ENCODE data around the gene PLCL2. TPM values are rescaled to one million over a fixed set of nuclear protein-coding genes. Genes with fewer than 3 reads are reported as not detected.

The PLCL2 gene
- total RNA-seq: 10 to 100 TPM in 1 of 2 donors, 1 to 10 TPM in 1; 7.9 to 16.7 TPM
- polyA plus RNA-seq: 1 to 10 TPM; 1.0 to 6.3 TPM
- long read RNA-seq, donor 1: 0 reads
- long read RNA-seq, donor 2: 0 reads
- long read RNA-seq, donor 3, full-length matches to known transcripts: 1 of 1 reads
- long read RNA-seq, donor 3, partial matches to known transcripts: 0 of 1 reads
- long read RNA-seq, donor 3, other reads (novel, unspliced or antisense): 0 of 1 reads
- long read RNA-seq, donor 4: 0 reads
- long read RNA-seq, donor 5, full-length matches to known transcripts: 2 of 2 reads
- long read RNA-seq, donor 5, partial matches to known transcripts: 0 of 2 reads
- long read RNA-seq, donor 5, other reads (novel, unspliced or antisense): 0 of 2 reads

GRCh38 chr3:16884748-16885592 is at the start of gene PLCL2:
PLCL2 (plus strand) TSS chr3:16884955; CDS start chr3:16885040, 85 bp downstream.
- H3K27ac ChIP-seq (ENCODE audit: low read depth in 1 of 2, low read length in 1 of 2): peak within 1 kb of the TSS; percentile 80 to 99
- no peaks in the 10 kb centered on the region for H3K36me3 ChIP-seq (ENCODE audit: control insufficient read depth in 4 of 4, insufficient read depth in 4 of 4, low read length in 4 of 4)
- no peak for TF ChIP-seq CTCF (IDR thresholded peaks at IDR 0.05; ENCODE audit: control extremely low read depth, extremely low read depth)
- H3K4me3 ChIP-seq: peak within 1 kb of the TSS; percentile 74
- peaks cover 0 to 19% (median 6%) of the 10 kb centered on the region in 5 donors for H3K4me1 ChIP-seq (ENCODE audit: control insufficient read depth in 5 of 5, insufficient read depth in 5 of 5, low read length in 5 of 5)
- DNase-seq: peak; percentile 63 to 70 (median 67)
- H3K9ac ChIP-seq (ENCODE audit: insufficient read depth in 1 of 2, low read length in 2 of 2): peak within 1 kb of the TSS; percentile 65 to 94
- no peaks in the 10 kb centered on the region for H3K9me3 ChIP-seq (ENCODE audit: control insufficient read depth in 4 of 4, insufficient read depth in 3 of 4, low read length in 3 of 4)
- H3K27me3 ChIP-seq (ENCODE audit: control insufficient read depth in 3 of 3, insufficient read depth in 3 of 3, low read length in 2 of 3): no peaks in the 10 kb centered on the region
- 0 to 1% methylated on average over 63 to 87 of the region's 87 CpGs for WGBS, 2 donors
- peak; percentile 74 for ATAC-seq (ENCODE audit: insufficient read depth, low FRiP score)

GRCh38 chr3:16836505-16837237 is 48.1 kb upstream of the PLCL2 start:
- no peak for ATAC-seq (ENCODE audit: insufficient read depth, low FRiP score)
- no peak for TF ChIP-seq CTCF (IDR thresholded peaks at IDR 0.05; ENCODE audit: control extremely low read depth, extremely low read depth)
- Histone ChIP-seq H3K27me3 (ENCODE audit: control insufficient read depth in 3 of 3, insufficient read depth in 3 of 3, low read length in 2 of 3) (no peaks in the 10 kb centered on the region), H3K27ac (ENCODE audit: low read depth in 1 of 2, low read length in 1 of 2) (no peak overlapping the region), H3K9me3 (ENCODE audit: control insufficient read depth in 4 of 4, insufficient read depth in 3 of 4, low read length in 3 of 4) (no peaks in the 10 kb centered on the region), H3K36me3 (ENCODE audit: control insufficient read depth in 4 of 4, insufficient read depth in 4 of 4, low read length in 4 of 4) (no peaks in the 10 kb centered on the region), H3K9ac (ENCODE audit: insufficient read depth in 1 of 2, low read length in 2 of 2) (no peak overlapping the region), H3K4me3 (no peak overlapping the region), H3K4me1 (ENCODE audit: control insufficient read depth in 5 of 5, insufficient read depth in 5 of 5, low read length in 5 of 5) (peaks cover 0 to 2% (median 0%) of the 10 kb centered on the region in 5 donors)
- DNase-seq: no peak
- WGBS, 2 donors: 73 to 80% methylated on average over 4 of the region's 4 CpGs

GRCh38 chr3:16837602-16838001 is 47.2 kb upstream of the PLCL2 start:
- TF ChIP-seq CTCF (IDR thresholded peaks at IDR 0.05; ENCODE audit: control extremely low read depth, extremely low read depth): no peak
- Histone ChIP-seq H3K9ac (ENCODE audit: insufficient read depth in 1 of 2, low read length in 2 of 2) (no peak overlapping the region), H3K36me3 (ENCODE audit: control insufficient read depth in 4 of 4, insufficient read depth in 4 of 4, low read length in 4 of 4) (no peaks in the 10 kb centered on the region), H3K27ac (ENCODE audit: low read depth in 1 of 2, low read length in 1 of 2) (peak overlapping the region in 1 of 2 donors; percentile 62), H3K4me3 (no peak overlapping the region), H3K9me3 (ENCODE audit: control insufficient read depth in 4 of 4, insufficient read depth in 3 of 4, low read length in 3 of 4) (no peaks in the 10 kb centered on the region), H3K27me3 (ENCODE audit: control insufficient read depth in 3 of 3, insufficient read depth in 3 of 3, low read length in 2 of 3) (no peaks in the 10 kb centered on the region), H3K4me1 (ENCODE audit: control insufficient read depth in 5 of 5, insufficient read depth in 5 of 5, low read length in 5 of 5) (peaks cover 0 to 2% (median 0%) of the 10 kb centered on the region in 5 donors)
- no peak for ATAC-seq (ENCODE audit: insufficient read depth, low FRiP score)
- DNase-seq: no peak
- WGBS, 2 donors: 86 to 87% methylated on average over 7 of the region's 7 CpGs
